Retinal pigment epithelial cell (primary cell): ENCODE results near the gene ERFL.

Source experiments
- DNase-seq: peaks from one replicate; pipeline ENCODE4 v3.0.0-alpha.2; 2010; ENCODE audit warnings: low read depth
- H3K4me3 ChIP-seq: 2 replicates; pipeline ENCODE4 v1.5.1; 2011; ENCODE audit warnings: mild to moderate bottlenecking, low read length, control low read depth, moderate library complexity
- CTCF ChIP-seq: conservative IDR thresholded peaks from 2 replicates; pipeline ENCODE4 v1.5.1; 2011; ENCODE audit warnings: low read depth, low read length, control low read depth, inconsistent platforms

The ERFL gene

GRCh38 chr19:41925208-41926003, 2.8 kb downstream of the ERFL start:
- no peak for TF ChIP-seq CTCF
- no peak for DNase-seq

GRCh38 chr19:41924151-41925145, 3.8 kb downstream of the ERFL start:
- no peak for TF ChIP-seq CTCF
- no peak overlapping the region for H3K4me3 ChIP-seq
- DNase-seq, result no peak

More at GRCh38 chr19:41925208-41926003, 2.8 kb downstream of the ERFL start:
- H3K4me3 ChIP-seq, result no peak overlapping the region

- no peak for TF ChIP-seq CTCF
- no peak for DNase-seq
- H3K4me3 ChIP-seq, result no peak overlapping the region
Measured at GRCh38 chr19:41923045-41923788, 5.0 kb downstream of the ERFL start.

GRCh38 chr19:41922585-41922984, 5.7 kb downstream of the ERFL start:
- H3K4me3 ChIP-seq, result no peak overlapping the region
- TF ChIP-seq CTCF, result no peak
- DNase-seq, result no peak

GRCh38 chr19:41921577-41922576, 6.4 kb downstream of the ERFL start:
- TF ChIP-seq CTCF, result no peak
- no peak overlapping the region for H3K4me3 ChIP-seq
- DNase-seq, result no peak
